Activated T-cell treated with anti-CD3 and anti-CD28 coated beads for 24 hours (primary cell): ENCODE data around the gene MXRA7.
A peak's percentile ranks its signal among the peaks of the same experiment; 100 is the strongest.

Experiments used
- DNase-seq: peaks from one replicate; pipeline ENCODE4 v3.0.0-alpha.2; 2020; ENCODE audit warnings: low read depth

The MXRA7 gene

DNA sequence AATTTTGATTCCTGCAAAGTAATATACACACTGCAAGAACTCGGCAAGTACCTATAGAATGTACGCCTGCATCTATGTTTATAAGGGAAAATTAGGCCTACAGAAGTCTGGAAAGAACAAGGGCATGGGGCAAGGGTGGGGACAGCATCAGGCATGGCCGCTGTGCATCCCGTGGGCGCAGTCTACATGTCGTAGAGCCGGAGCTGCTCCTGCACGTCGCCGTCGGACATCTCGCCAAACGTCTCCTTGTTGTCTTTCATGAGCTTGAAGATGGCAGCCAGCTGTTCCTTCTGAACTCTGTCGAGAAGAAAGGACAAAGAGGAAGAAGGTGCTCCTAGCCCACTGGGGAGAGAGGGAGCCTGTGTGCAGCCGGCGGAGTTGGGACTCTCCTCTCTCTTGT lies 33.4 kb downstream of the MXRA7 start:
- DNase-seq = no peak

DNA sequence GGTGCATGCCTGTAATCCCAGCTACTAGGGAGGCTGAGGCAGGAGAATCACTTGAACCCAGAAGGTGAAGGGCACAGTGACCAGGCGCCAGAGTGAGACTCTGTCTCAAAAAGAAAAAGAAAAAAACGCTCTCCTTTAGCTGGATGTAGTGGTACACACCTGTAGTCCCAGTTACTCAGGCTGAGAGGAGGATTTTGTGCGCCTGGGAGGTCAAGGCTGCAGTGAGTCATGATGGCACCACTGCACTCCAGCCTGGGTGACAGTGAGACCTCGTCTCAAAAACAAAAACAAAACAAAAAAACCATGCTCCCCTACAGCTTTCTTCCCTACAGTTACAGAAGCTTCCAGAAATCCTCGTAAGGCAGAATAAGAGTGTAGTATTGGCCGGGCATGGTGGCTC lies 34.1 kb downstream of the MXRA7 start:
- DNase-seq = no peak

DNA sequence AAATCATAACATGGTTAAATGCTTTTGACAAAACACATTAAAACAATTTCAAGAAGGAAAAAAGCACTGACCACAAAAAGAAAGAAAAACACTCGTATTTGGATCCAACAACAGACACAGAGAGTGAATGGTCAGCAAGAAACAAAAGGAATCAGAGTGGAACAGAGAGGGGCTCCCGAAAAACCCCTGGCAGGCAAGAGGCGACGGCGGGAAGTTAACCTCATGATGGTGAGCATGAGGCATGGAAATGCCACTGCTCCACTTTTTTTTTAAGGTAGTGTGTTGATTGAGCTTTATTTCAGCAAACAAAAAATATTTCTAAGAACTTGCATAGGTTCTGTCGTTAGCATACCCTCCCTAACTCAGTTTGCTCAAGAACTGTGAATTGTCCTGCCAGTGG lies 35.1 kb downstream of the MXRA7 start:
- no peak for DNase-seq

DNA sequence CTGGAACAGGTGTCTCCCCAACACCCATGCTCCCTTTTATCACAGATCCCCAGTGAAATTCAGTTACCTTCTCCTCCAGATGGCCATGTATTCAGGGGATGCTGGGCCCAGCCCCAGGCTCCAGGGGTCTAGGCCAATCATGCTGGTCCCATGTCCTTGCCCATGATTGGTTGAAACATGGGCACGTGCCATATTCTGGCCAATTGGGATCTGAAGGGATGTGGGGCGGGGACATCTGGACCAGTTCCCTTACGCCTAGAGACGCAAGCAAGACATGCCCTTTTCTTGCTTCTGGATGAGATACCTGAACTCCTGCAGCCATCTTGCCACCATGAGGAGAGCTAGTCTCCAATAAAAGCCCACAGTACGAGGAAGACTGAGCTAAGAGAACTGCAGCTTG lies 36.2 kb downstream of the MXRA7 start:
- no peak for DNase-seq

DNA sequence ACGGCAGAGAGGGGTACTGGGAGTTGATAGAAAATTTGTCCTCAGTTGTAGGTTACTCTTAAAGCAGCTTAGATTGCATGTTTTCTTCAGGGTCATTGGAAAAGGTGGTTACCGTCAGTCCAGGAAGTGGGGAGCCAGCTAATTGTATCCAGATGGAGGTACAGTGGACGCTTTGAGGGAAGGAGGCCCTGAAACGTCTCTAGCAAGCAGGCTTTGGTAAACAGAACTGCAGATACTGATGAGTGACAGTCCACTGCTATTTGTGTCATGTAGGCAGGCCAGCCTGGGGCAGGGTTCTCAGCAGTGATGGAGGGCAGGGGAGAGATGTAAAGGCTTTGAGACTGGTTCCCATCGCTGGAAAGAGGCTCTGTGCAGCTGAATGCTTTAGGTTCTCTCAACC lies 37.0 kb downstream of the MXRA7 start:
- DNase-seq = no peak

DNA sequence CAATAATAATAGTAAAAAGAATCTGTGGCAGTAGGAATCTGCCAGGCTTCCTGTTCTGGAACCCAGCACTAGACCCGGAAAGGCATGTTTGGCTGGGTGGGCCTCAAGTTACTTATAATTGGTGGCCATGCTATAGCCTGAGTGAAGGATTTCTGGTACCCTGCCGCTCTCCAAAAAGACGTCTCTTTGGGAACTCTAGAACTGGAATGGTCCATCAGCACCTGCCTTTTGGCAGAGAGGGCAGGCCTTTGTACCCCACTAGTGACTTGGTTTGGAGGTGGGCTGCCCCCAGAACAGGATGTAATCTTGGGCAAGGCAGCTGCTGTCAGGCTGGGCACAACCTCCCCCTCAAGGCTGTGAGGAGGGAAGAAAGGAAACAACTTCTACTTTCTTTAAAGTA lies 37.9 kb downstream of the MXRA7 start:
- DNase-seq = no peak

DNA sequence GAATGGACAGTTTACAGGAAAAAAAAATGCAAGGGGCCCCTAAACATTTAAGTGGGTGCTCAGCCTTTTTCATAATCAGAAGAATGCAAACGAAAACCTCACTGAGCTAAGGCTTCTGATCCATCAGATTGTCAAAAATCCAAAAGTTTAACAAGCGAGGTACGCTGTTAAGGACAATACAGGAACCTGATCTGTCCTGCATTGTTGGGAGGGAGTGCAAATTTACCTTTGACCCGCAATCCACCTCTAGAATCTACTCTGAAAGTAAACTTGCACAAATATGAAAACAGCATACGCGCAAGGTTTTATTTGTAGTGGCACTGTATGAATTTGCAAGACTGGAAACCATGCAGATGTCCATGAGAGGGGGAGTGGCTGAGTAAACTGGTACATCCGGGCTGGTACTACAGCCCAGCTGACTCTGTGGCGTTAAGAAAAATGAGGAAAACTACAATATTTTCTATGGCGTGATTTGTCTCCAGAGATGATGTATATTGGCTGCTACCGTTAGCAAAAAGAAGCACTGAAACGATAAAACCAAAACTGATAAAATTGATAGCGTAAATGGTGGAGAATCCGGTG lies 38.4 kb downstream of the MXRA7 start:
- no peak for DNase-seq

DNA sequence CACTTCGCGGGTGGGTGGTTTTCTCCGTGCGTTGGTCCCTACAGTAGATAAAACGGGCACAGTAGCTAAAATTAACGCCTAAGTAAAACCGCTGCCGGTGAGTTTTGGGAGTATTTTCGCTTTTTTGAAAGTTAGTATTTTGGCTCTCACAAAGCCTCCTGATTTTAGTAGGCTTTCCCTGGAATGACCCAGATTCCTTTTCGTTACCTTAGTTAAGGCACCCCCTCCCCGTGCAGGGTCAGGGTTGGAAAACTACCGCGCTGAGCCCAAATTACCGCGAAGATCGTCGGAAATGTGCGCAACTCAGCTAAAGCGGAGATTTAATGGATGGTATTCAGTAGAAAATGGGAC lies 38.9 kb downstream of the MXRA7 start:
- DNase-seq = no peak

DNA sequence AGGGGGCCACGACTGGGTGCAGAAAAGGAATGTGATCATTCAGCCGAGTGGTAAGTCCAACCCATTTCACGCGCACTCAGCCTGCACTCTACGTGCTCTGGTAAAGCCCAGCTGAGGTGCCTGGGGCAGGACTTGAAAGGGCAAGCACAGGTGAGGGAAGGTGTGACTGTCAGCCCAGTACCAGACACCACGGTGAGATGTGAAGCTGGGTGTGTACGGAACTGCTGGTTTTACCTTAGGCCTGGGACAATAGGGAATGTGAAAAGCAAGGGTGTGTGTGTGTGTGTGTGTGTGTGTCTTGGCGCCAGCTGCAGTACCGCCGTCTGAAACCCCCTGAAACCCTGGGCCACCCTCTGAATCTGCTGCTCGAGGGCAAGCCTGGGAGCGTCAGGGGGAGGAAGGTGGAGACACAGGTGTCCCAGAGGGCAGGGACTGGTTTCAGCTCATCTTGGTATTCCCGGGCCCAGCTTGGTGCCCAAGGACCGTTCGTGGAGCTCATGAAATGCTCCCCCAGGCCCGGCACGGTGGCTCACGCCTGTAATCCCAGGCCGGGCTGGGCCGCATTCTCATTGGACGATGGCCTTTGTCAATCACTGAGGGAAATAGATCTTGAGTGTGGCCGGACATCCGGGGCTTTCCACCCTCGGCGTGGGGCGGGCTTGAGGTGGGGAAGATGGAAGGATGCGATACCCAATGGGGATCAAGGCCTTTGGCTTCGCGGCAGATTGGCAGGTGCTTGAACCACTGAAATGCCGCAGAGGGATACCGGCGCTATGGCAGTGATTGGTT lies 39.4 kb downstream of the MXRA7 start:
- peak; percentile 98 for DNase-seq

DNA sequence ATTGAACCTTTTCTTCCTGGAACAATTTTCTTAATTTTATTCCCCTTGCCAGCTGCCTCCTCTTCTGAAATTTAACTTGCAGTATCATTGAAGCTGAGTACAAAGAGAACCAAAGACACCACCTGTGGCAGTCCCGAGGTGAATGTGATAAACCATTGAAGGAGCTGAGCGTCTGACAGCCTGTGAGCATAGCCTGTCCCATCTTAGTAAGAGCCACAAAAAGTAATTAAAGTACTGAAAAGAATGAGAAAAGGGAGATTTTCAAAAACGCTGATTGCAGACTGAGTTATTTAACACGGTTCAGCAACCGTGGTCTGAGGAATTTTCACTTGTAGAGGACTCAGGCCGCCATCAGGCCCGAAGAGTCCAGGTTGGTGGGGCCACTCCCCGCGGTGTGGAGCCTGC lies 40.0 kb downstream of the MXRA7 start:
- no peak for DNase-seq

DNA sequence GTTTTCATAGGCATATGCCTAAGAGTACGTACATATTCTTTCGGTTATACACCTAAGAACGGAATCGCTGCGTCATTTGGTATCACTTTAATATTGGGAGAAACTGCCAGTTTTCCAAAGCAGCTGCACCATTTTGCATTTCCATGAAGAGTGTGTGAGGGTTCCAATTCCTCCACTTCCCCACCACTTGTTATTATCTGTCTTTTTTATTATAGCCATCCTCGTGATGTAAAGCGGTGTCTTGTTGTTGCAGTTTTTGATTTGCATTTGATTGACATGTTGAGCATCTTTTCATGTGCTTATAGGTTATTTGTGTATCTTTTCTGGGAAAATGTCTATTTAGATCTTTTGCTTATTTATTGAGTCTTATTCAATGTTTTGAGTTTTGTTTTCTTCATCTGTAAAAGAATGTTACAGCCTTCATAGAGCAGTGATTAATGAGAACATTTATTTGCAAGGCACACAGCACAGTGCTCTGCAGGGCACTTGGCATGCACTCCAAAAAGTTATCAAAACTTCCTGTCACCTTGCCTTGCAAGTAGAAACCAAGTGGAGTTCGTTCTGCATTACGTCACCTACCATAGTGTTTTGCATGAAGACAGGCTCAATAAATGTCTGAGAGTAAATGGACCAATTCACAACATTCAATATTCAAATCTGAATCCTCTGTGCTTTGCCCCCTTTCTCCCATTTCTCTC lies 40.6 kb downstream of the MXRA7 start:
- no peak for DNase-seq

DNA sequence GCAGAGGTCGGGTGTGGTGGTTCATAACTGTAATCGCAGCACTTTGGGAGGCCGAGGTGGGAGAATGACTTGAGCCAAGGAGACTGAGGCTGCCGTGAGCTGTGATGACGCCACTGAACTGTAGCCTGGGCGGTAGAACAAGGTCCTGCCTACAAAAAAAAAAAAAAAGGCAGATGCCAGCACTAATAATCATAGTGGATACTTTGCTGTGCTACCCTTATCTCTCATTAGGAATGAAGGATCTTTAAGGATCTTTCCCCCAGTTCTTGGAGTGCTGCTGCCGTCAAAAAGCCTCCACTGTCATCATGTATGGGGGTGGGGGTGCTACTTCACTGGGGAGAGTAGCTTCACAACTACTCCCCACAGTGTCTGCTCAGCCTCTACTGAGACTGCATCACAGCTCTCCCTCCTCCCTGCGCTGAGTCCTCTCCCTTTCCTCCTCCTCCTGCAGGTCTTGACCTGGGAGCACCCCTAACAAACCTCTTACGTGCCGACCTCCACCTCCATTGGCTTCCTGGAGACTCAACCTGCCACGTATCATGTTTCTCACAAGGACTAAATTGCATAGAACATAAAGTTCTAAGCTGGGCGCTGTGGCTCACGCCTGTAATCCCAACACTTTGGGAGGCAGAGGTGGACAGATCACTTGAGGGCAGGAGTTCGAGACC lies 42.8 kb downstream of the MXRA7 start:
- no peak for DNase-seq

DNA sequence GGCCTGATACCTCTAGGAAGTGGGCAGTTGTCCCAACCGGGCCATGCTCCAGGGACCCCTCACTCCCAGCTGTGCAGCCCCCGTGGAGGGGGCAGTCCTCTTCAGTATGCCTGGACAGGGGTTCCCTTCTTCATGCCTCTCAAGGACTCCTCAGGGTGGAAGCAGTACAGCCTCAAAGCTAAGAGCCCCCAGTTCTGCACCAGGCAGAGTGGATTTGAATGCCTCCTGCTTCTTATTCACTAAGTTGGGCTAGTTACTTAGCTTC lies 43.3 kb downstream of the MXRA7 start:
- no peak for DNase-seq

DNA sequence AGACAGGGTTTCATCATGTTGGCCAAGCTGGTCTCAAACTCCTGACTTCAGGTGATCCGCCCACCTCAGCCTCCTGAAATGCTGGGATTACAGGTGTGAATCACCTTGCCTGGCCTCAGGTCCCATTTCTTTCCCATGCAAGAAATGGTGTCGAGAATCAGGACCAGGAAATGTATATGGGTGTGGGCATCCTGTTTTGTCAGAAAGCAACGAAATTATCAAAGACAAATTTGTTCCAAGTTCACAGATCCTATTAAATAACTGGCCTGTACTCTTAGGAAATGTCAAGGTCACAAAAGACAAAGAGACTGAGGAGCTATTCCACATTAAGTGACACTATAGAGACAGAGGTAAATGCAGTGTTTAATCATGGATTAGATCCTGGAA lies 50.1 kb downstream of the MXRA7 start:
- no peak for DNase-seq

DNA sequence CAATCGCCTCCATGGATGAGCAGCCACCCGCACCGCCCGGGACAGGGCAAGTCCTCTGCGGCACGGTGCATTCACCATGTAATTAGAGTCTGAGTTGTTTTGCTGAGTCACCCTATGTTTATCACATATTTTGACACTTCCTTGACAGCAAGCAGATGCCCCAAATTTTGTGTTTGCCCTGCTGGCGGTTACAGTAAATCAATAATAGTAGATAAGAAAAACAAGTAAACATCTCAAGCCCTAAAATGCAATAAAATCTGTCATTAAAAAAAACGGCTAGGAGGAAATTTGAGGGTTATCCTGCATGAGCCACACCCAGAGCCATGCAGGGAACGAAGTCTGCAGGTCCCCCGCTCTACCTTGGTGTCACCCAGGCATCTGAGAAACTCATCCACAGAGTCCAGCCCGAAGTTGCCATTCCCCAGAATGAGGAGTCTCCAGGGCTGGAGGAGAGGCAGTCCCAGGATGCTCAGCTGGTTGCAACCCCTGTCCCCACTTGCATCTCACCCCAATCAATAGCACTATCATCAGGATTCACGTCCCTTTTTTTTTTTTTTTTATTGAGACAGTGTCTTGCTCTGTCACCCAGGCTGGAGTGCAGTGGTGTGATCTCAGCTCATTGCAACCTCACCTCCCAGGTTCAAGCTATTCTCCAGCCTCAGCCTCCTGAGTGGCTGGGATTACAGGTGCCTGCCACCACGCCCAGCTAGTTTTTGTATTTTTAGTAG lies 50.7 kb downstream of the MXRA7 start:
- DNase-seq = no peak

DNA sequence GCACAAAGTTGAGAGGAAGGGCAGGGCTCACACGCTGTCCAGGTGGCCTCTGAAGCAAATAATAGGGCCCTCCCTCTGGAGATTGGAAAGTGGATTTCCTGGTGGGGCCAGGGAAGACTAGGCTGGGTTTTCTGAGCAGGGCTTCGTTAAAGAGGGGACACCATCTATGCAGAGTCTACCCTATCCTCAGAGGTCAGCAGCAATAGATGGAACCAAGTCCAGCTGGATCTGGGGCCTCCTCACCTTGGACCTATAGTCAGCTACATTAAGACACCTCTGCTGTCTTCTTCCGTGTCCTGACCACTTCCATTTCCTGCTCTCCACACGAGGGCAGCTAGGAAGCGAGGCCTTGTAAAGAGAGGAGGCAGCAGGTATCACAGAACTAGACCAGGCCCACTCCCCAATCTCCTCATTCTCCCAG lies 52.5 kb downstream of the MXRA7 start:
- no peak for DNase-seq

DNA sequence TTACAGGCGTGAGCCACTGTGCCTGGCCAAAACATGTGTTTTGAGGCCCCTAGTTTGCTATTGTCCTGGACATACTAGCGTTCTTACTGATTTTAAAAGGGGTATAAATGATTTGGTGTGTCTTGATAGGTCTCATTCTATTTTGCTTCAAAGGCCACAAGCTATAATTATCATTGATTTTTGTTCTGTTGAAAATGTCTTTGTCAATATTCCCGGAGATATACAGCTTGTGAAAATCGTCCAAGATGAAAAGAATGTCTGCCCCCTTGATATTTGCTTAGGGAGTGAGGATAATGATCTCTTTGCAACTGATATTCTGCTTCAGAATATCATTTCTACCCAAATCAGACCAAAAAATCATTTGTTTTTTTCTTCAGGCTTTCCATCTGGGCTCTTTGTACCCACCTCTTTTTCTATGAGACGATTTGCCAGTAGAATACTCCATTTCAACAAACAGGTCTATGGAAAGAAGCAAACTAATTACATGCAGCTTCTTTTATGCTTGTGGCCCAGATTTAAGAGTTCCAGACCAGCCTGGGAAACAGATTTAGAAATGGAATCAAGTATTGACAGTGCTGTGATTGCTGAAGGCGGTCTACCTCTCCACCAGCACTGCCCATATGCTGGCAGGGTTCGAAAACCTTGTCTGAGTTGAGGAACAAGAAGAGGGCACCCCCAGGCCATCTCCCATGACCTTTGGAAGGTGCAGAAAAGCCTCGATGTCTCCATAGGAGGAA lies 53.1 kb downstream of the MXRA7 start:
- DNase-seq = no peak

DNA sequence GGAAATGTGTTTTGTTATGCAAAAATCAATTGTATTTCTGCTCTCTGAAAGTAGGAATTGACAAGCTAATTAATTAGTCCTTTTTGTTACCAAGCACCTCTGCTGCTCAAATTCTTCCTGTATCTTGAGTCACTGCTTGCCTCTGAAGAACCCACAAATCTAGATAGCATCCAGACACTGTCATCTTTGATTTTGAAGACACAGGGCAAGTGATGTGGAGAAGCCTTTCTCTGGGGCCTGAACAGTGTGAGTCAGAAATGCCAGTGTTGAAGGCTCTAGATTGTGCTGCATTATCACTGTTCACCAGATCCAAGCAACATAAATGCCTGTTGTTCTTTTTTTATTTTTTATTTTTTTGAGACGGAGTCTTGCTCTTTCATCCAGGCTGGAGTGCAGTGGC lies 56.4 kb downstream of the MXRA7 start:
- no peak for DNase-seq

DNA sequence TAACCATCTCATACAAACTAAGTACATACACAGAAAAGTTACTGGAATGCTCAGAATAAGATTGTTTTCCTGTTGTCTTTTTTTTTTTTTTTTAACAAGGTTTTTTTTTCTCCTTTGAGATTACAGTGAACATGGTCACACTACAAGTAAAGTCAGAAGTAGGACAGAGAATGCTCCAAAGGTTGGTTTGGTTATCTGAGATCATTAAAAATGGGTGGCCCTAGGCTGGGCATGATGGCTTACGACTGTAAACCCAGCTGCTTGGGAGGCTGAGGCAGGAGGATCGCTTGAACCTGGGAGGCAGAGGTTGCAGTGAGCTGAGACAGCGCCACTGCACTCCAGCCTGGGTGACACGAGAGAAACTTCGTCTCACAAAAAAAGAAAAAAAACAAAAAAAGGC lies 60.3 kb downstream of the MXRA7 start:
- DNase-seq = no peak

DNA sequence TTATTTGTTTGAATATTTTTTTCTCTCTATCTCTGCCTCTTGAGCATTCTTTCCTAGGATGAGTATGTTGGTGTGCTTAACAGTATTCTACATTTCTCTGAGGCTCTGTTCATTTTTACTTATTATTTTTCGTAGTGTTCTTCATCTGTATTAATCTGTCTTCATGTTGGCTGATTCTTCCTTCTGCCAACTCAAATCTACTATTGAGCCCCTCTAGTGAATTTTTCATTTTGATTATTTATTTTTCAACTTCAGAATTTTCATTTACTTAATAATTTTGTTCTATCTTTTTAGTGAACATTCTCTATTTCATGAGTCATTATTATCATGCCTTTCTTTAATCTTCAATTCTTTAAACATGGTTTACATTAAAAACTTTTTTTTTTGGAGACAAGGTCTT lies 64.1 kb downstream of the MXRA7 start:
- DNase-seq = no peak

DNA sequence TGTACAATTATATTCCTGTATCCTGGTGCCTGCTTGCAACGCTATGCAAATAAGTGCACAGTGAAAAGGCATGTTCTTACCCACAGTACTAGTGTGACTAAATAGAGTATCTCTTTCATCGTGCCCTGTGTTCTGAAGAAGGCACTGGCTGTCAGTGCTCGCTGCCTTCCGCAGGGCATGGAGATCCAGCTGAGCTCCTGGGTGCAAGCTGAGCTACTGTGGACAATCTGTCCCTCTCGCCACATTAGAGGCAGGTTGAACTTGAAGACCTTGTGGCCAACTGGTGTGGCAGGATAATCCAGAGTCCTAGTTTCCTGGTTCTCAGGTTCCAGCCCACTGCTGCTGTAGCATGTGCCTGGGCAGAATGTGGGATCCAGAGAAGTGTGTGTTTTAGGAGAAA lies 65.3 kb downstream of the MXRA7 start:
- DNase-seq = no peak

DNA sequence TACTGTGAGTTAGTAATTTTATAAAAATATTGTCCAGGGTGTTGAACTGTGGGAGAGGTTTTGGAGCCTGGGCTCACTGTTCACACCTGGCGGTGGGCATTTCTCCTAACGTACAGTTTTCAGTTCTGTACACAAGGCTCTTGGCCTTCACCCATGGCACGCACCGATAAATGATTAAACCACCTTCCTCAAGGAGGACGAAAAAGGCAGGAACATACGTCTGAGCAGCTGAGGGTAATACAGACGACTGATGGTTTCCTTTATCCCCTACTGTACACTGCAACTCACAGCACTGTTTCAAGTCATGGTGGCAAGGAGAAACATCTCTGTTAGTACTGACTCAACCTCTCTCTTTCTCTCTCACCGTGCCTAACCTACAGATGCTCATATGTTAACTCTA lies 65.8 kb downstream of the MXRA7 start:
- no peak for DNase-seq
